Anterior cingulate cortex (tissue), 58 donors: ENCODE data around the gene ZNF333.

Experiments
- DNase-seq, 58 donors: peaks; one replicate each; lab custom pipeline; 2025; lab: John Stamatoyannopoulos, UW

Gene ZNF333

GRCh38 chr19:14689598-14690503, at the start of gene ZNF333:
TSS of gene ZNF333 (plus strand) at chr19:14690048. CDS start at chr19:14693492, 3,444 bp downstream.
- DNase-seq, result peak; percentile 42 to 96 (median 91)

- DNase-seq, result no peak
Measured at GRCh38 chr19:14648506-14648905, 41.3 kb upstream of the ZNF333 start.

- DNase-seq, result no peak
Measured at GRCh38 chr19:14649020-14649419, 40.8 kb upstream of the ZNF333 start.

DNA sequence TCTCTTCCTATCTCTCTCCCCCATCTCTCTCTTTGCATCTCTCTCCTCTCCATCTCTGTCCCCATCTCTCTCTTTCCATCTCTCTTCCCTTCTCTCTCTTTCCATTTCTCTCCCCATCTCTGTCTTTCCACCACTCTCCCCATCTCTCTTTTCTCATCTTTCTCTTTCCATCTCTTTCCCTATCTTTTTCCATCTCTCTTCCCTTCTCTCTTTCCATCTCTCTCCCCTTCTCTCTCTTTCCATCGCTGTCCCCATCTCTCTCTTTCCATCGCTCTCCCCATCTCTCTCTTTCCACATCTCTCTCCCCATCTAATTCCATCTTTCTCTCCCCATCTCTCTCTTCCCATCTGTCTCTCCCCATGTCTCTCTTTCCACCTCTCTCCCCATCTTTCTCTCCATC, 39.7 kb upstream of the ZNF333 start:
- DNase-seq, result no peak

GRCh38 chr19:14654786-14655560, 34.9 kb upstream of the ZNF333 start:
- no peak for DNase-seq

DNA sequence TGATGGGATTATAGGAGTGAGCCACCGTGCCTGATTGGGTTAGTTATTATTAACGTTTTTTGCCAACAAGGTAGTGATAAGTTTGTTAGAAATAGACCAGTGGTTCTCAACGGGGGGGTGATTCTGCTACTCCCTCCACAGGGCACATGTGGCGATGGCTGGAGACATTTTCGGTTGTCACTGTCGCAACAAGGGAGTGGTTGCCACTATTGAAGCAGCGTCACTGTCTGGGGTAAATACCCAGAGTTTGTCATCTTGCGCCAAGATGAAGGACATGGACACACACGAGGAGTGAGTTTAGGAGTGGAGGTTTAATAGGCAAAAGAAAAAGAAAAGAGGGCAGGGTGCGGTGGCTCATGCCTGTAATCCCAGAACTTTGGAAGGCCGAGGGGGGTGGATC, 34.1 kb upstream of the ZNF333 start:
- DNase-seq, result no peak

GRCh38 chr19:14659874-14660489, 29.9 kb upstream of the ZNF333 start:
- DNase-seq, result no peak

DNA sequence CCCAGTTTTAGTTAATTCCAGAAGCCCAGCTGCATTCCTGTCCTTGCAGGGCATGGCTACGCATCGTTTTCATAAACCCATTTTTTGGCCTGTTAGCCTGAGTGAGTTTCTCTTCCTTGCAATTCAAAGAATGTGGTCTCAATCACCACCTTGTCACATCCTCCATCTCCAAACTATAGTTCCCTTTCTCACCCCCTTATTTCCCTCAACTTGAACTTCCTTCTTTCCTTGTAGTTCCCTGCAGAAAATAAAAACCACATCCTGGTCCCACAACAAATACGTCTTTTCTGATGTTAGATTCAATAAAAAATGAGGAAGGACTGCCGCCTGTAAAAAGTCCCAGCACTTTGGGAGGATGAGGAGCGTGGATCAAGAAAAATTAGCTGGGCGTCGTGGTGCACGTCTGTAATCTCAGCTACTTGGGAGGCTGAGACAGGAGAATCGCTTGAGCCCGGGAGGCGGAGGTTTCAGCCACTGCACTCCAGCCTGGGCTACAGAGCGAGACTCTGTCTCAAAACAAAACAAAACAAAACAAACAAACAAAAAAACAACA, 28.4 kb upstream of the ZNF333 start:
- no peak for DNase-seq

GRCh38 chr19:14669940-14670339, 19.9 kb upstream of the ZNF333 start:
- DNase-seq, result no peak

DNA sequence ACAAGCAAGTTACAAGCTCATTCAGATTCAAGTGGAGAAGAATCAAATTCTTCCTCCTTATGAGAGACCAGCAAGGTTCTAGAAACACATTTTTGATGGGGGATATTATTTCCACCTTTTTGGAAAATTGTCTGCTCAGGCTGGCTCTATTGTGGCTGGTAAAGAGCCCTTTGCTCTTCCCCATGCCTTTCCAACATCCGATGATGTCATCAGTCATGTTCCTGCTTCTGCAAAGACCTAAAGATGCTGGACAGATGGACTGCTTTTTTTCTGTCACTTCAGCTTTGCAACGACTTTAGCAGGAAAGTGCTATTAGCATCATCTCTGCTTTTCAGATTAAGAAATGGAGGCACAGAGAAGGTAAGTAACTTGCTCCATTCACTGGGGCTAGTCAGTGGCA, 19.4 kb upstream of the ZNF333 start:
- DNase-seq, result no peak

DNA sequence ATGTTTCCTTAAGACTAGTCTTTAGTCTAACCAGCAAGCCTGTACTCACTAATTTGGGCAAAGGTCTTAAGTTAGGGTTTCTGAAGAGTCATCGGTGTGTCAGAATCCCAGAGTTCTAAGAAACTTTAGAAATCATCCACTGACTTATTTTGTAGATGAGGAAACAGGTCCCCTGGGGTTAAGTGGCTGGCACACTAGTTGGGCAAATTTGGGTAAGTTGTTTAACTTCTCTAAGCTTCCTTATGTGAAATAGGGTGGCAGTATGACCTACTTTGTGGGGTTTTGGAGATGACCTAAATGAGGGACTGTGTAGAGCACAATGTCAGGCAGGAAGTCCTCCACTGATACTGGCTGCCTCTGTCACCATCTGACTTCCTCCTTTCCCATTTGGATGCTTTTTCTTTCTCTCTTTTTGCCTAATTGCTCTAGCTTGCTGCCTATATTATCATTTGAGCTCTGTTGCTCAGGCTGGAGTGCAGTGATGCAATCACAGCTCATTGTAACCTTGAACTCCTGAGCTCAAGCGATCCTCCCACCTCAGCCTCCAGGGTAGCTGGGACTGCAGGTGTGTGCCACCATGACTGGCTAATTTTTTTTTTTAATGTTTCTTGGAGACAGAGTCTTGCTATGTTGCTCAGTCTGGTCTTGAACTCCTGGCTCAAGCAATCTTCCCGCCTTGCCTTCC, 17.5 kb upstream of the ZNF333 start:
- DNase-seq, result no peak

- no peak for DNase-seq
Measured at GRCh38 chr19:14673088-14673487, 16.8 kb upstream of the ZNF333 start.

- no peak for DNase-seq
Measured at GRCh38 chr19:14674764-14675163, 15.1 kb upstream of the ZNF333 start, which contains the start of gene ADGRE3. TSS of gene ADGRE3 (minus strand) at chr19:14674844. CDS start at chr19:14674770, 74 bp downstream.

DNA sequence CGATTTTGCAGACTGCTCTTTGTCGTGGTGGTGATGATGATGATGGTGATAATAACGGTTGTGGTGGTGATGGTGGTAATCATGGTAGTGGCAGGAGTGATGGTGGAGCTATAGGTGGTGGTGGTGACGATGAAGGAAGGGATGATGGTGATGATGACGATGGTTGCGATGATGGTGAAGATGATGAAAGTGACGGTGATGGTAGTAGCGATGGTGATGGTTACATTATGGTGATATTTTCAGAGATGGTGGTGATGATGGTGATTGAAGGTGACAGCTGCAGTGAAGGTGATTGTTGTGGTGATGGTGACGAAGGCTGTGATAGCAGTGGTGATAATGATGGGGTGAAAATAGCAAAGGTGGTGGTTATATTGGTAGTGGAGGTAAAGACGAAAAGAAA, 13.1 kb upstream of the ZNF333 start:
- no peak for DNase-seq

GRCh38 chr19:14677464-14677863, 12.4 kb upstream of the ZNF333 start:
- no peak for DNase-seq

- no peak for DNase-seq
Measured at GRCh38 chr19:14678199-14678598, 11.6 kb upstream of the ZNF333 start.

DNA sequence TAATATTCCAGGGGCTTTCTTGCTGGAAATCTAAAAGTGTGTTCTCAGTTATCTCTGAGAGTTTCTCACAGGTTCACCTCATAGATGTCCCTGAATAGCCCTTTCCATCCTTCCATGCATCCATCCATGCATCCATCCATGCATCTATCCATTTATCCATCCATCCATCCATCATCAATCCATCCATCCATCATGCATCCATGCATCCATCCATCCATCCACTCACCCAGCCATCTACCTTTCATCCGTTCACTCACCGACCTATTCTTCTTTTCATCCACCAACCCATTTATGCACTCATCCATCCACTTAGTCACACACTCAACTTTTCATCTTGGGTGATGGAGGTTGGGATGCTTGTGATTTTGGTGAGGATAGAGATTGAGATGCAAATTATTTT, 7.8 kb upstream of the ZNF333 start:
- no peak for DNase-seq

DNA sequence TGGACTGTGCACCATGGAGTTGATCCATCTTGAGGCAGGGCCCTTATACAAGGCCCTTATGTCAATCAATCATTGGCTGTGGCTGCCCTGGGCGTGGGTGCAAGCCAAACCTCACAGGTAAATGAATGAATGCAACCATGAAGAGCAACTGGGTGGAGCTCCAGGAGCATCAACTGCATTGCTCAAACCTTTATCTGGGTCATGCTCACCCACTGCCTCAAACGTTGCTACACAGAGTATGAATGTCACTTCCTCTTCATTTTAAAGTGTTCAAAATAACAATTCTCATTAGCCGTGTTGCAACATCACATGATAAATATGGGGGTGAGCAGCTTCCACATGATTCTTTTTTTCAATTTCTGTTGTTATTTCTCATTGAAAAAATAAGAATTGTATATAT, 6.4 kb upstream of the ZNF333 start:
- no peak for DNase-seq

GRCh38 chr19:14686411-14686810, 3.4 kb upstream of the ZNF333 start:
- DNase-seq, result no peak

- DNase-seq, result peak in 1 of 58 donors; percentile 5
Measured at GRCh38 chr19:14694641-14695266, 4.9 kb downstream of the ZNF333 start.
